Vagina (tissue), 2 donors: ENCODE data around the gene ZNF592. TPM values are rescaled to one million over a fixed set of nuclear protein-coding genes. Genes with fewer than 3 reads are reported as not detected.

ENCODE experiments used
- DNase-seq, 2 donors: peaks; one replicate each; pipeline ENCODE4 v3.0.0-alpha.2; 2017; ENCODE audit errors: extremely low spot score in 2 of 2
- H3K27ac ChIP-seq: fragments of 200-600 bp; sonication (generic); one replicate; pipeline ENCODE4 v1.5.1; 2019
- H3K27me3 ChIP-seq: fragments of 200-600 bp; sonication (generic); one replicate; pipeline ENCODE4 v1.5.1; 2019
- H3K36me3 ChIP-seq, 2 donors: fragments of 200-600 bp; sonication (generic); one replicate each; pipeline ENCODE4 v1.5.1; 2017 to 2019
- H3K4me1 ChIP-seq: fragments of 200-600 bp; sonication (generic); one replicate; pipeline ENCODE4 v1.5.1; 2019
- H3K4me3 ChIP-seq, 2 donors: fragments of 200-600 bp; sonication (generic); 1 replicate in 1 of 2; 2 replicates in 1 of 2; pipeline ENCODE4 v1.5.1; 2016 to 2019
- H3K9me3 ChIP-seq: fragments of 200-600 bp; sonication (generic); one replicate; pipeline ENCODE4 v1.5.1; 2019
- POLR2A ChIP-seq, 2 donors: fragments of 450-650 bp; IDR thresholded peaks; one replicate each; pipeline ENCODE4 v1.6.1; 2017; ENCODE audit warnings: antibody characterized with exemption in 2 of 2, mild to moderate bottlenecking in 2 of 2, moderate library complexity in 2 of 2
- POLR2AphosphoS5 ChIP-seq, 2 donors: sonication (generic); formaldehyde crosslinking; IDR thresholded peaks; one replicate each; pipeline ENCODE4 v1.9.0; 2017; ENCODE audit warnings: antibody characterized with exemption in 2 of 2, mild to moderate bottlenecking in 2 of 2, low read depth in 1 of 2; ENCODE audit not compliant: insufficient read depth in 1 of 2
- intact Hi-C: fragments of 100-400 bp; cut with DNase I; formaldehyde crosslinking; loops from one replicate; pipeline ENCODE4 v1.15.1; 2023
- total RNA-seq: library from RNA; depleted of rRNA; stranded (reverse); fragments of >200 nt; gene quantifications from one replicate; pipeline ENCODE4 v1.2.3, GENCODE V29; 2016
- TF ChIP-seq, protein P1 (sequence below), 3 experiments: fragments of 450-650 bp in 2 of 3; fragments of 200-600 bp in 1 of 3; sonication (generic) in 1 of 3; IDR thresholded peaks; one replicate each; pipeline ENCODE4 v1.5.1; 2017 to 2019; ENCODE audit warnings: antibody characterized with exemption in 3 of 3, mild to moderate bottlenecking in 2 of 3, moderate library complexity in 2 of 3

ZNF592 gene
- total RNA-seq, 1 donor from 2014 or later: 21.6 TPM

DNA sequence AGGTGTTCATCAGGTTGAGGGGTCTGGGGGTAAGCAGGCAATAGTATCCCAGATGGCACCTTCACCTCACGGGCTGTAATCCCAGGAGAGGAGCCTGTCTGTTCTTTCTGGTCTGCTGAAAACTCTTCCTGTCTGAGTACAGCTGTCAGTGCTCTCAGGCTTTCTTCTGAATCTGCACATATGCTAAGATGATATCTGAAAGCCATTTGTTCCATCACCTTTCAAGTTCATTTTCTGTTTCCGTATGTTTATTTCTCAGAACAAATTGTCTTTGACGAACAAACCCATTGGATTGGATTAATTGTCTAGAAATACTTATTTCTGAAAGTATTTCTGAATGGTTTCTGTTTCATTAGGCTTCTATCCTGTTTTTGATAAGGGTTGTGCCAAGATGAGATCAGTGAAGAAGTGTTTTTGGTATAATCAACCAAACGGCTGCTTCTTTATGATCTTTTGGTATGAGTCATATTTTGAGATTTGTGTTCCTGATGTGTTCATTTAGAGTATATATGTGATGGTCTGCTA is 13.3 kb downstream of the ZNF592 start:
- no peaks in the 10 kb centered on the region for H3K9me3 ChIP-seq
- TF ChIP-seq POLR2AphosphoS5 (IDR thresholded peaks at IDR 0.05; ENCODE audit: insufficient read depth in 1 of 2, low read depth in 1 of 2): no peak
- TF ChIP-seq POLR2A (IDR thresholded peaks at IDR 0.05): no peak
- TF ChIP-seq, protein P1, sequence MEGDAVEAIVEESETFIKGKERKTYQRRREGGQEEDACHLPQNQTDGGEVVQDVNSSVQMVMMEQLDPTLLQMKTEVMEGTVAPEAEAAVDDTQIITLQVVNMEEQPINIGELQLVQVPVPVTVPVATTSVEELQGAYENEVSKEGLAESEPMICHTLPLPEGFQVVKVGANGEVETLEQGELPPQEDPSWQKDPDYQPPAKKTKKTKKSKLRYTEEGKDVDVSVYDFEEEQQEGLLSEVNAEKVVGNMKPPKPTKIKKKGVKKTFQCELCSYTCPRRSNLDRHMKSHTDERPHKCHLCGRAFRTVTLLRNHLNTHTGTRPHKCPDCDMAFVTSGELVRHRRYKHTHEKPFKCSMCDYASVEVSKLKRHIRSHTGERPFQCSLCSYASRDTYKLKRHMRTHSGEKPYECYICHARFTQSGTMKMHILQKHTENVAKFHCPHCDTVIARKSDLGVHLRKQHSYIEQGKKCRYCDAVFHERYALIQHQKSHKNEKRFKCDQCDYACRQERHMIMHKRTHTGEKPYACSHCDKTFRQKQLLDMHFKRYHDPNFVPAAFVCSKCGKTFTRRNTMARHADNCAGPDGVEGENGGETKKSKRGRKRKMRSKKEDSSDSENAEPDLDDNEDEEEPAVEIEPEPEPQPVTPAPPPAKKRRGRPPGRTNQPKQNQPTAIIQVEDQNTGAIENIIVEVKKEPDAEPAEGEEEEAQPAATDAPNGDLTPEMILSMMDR (IDR thresholded peaks at IDR 0.05): no peak
- no peaks in the 10 kb centered on the region for H3K36me3 ChIP-seq
- no peak overlapping the region for H3K4me3 ChIP-seq
- H3K27me3 ChIP-seq: no peaks in the 10 kb centered on the region
- peaks cover 80% of the 10 kb centered on the region for H3K4me1 ChIP-seq
- H3K27ac ChIP-seq: no peak overlapping the region
- DNase-seq: no peak
- intact Hi-C loops: no loop called here

DNA sequence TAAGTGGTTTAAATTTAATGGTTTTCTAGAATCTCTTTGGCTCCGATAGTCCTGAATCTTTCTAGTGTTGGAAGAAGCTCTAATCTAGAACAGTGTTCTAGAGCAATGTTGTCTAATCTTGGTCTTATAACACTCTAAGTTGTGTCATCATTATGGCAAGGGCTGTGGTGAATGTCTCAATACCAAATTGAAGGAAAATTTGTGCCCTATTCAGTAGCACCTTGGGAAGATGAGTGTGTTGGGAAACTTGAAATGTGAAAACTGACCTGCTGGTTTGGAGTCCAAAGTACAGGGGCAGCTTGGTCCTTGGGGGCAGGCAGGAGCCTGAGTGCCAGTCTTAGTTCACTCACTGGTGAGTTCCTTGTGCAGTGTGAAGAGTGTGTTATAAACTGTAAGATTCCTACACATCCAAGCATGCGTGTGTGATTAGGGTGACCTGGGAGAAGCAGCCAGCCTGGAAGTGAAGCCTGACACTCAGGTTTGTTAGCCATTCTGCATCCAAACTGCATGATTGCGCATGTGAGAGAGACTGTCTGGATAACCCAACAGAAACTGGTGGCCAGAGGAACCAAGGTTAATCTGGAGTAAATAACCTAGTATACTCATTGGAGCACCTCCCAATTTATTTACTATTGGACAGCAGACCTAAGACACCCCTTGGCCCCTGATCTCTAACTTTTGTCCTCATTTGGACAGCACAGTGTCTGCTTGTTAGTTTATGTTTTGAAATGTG is 14.6 kb downstream of the ZNF592 start:
- intact Hi-C loops: no loop called here
- Histone ChIP-seq H3K4me3 (no peak overlapping the region), H3K4me1 (peaks cover 68% of the 10 kb centered on the region), H3K27ac (no peak overlapping the region), H3K36me3 (peaks cover 0 to 10% of the 10 kb centered on the region in 2 donors), H3K27me3 (no peaks in the 10 kb centered on the region), H3K9me3 (no peaks in the 10 kb centered on the region)
- no peak for DNase-seq
- TF ChIP-seq POLR2AphosphoS5 (IDR thresholded peaks at IDR 0.05; ENCODE audit: insufficient read depth in 1 of 2, low read depth in 1 of 2) (no peak), POLR2A (IDR thresholded peaks at IDR 0.05) (no peak)
- TF ChIP-seq, protein P1 (IDR thresholded peaks at IDR 0.05): no peak

DNA sequence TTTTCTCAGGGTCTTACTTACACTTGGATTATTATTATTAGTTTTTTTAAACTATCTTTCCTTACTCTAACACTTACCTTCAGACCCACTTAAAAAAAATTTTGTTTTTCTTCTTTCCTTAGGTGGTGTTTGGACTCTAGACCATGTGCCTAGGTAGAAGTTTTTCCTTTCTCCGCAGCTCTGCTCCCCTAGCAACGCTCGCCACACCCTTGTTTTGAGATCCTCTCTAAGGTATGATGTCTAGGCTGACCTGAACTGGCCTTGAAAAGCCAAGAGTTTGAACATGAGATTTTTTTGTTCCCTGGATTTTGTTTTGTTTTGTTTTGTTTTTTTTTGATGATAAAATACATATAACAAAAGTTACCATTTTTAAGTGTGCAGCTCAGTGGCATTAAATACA is 16.2 kb downstream of the ZNF592 start:
- TF ChIP-seq, protein P1 (IDR thresholded peaks at IDR 0.05): no peak
- TF ChIP-seq POLR2AphosphoS5 (IDR thresholded peaks at IDR 0.05; ENCODE audit: insufficient read depth in 1 of 2, low read depth in 1 of 2): no peak
- DNase-seq: no peak
- intact Hi-C loops: no loop called here
- Histone ChIP-seq H3K4me1 (peaks cover 52% of the 10 kb centered on the region), H3K4me3 (no peak overlapping the region), H3K36me3 (peaks cover 0 to 16% of the 10 kb centered on the region in 2 donors), H3K9me3 (no peaks in the 10 kb centered on the region), H3K27me3 (no peaks in the 10 kb centered on the region), H3K27ac (no peak overlapping the region)

DNA sequence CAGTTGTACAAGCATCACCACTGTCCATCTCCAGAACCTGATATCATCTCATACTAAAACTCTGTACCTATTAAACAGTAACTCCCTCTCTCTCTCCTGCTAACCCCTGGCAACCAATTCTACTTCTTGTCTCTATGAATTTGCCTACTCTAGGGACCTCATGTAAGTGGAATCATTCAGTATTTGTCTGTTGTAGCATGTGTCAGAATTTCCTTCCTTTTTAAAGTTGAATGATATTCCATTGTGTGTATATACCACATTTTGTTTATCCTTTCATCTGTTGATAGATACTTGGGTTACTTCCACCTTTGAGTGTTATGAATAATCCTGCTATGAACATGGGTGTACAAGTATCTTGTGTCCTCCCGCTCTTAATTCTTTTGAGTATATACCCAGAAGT is 16.6 kb downstream of the ZNF592 start:
- intact Hi-C loops: no loop called here

More for the DNA sequence above, 16.6 kb downstream of the ZNF592 start:
- peaks cover 0 to 16% of the 10 kb centered on the region in 2 donors for H3K36me3 ChIP-seq
- H3K4me3 ChIP-seq: no peak overlapping the region
- peaks cover 50% of the 10 kb centered on the region for H3K4me1 ChIP-seq
- no peaks in the 10 kb centered on the region for H3K27me3 ChIP-seq
- H3K27ac ChIP-seq: no peak overlapping the region
- TF ChIP-seq, protein P1 (IDR thresholded peaks at IDR 0.05): no peak
- TF ChIP-seq POLR2AphosphoS5 (IDR thresholded peaks at IDR 0.05; ENCODE audit: insufficient read depth in 1 of 2, low read depth in 1 of 2): no peak
- TF ChIP-seq POLR2A (IDR thresholded peaks at IDR 0.05): no peak
- no peak for DNase-seq
- H3K9me3 ChIP-seq: no peaks in the 10 kb centered on the region
